GM21360 (cell line): ENCODE measurements around the gene SORCS2.

Experiments
- ATAC-seq: cut with Tn5 transposase; IDR thresholded peaks from one replicate; pipeline ENCODE4 v1.9.1; 2021; ENCODE audit warnings: mild to moderate bottlenecking, moderate library complexity; ENCODE audit not compliant: unreplicated experiment

SORCS2 gene

GRCh38 chr4:7762376-7763030 lies 570.2 kb downstream of the SORCS2 start:
- no peak for ATAC-seq

GRCh38 chr4:7763106-7763505 lies 570.8 kb downstream of the SORCS2 start:
- no peak for ATAC-seq

GRCh38 chr4:7763788-7764187 lies 571.5 kb downstream of the SORCS2 start:
- no peak for ATAC-seq

- ATAC-seq: no peak
These were observed 572.1 kb downstream of the SORCS2 start for GRCh38 chr4:7764466-7764865.

GRCh38 chr4:7765666-7766065 lies 573.3 kb downstream of the SORCS2 start:
- no peak for ATAC-seq

GRCh38 chr4:7766086-7766485 lies 573.7 kb downstream of the SORCS2 start:
- ATAC-seq: no peak

GRCh38 chr4:7766661-7767345 lies 574.5 kb downstream of the SORCS2 start:
- ATAC-seq: no peak

GRCh38 chr4:7767526-7767925 lies 575.2 kb downstream of the SORCS2 start:
- no peak for ATAC-seq

- no peak for ATAC-seq
These were observed 575.6 kb downstream of the SORCS2 start for GRCh38 chr4:7767966-7768365.

- no peak for ATAC-seq
These were observed 576.4 kb downstream of the SORCS2 start for GRCh38 chr4:7768736-7769135.

GRCh38 chr4:7769396-7770223 lies 577.3 kb downstream of the SORCS2 start:
- no peak for ATAC-seq

GRCh38 chr4:7770224-7771050 lies 578.1 kb downstream of the SORCS2 start:
- no peak for ATAC-seq

- ATAC-seq: no peak
These were observed 578.7 kb downstream of the SORCS2 start for GRCh38 chr4:7771056-7771455.

GRCh38 chr4:7771541-7772507 lies 579.5 kb downstream of the SORCS2 start:
- peak; percentile 84 for ATAC-seq

- no peak for ATAC-seq
These were observed 580.5 kb downstream of the SORCS2 start for GRCh38 chr4:7772711-7773385.

GRCh38 chr4:7773401-7774180 lies 581.3 kb downstream of the SORCS2 start:
- ATAC-seq: no peak

- ATAC-seq: no peak
These were observed 582.3 kb downstream of the SORCS2 start for GRCh38 chr4:7774301-7775294.
